ENCODE measurements around the gene ZBP1. TPM values are rescaled to one million over a fixed set of nuclear protein-coding genes. Genes with fewer than 3 reads are reported as not detected.

ZBP1 gene
- total RNA-seq, 4 donors from 2014 or later, result 0.80 TPM; not detected in 3

GRCh38 chr20:57601211-57601570 lies 19.0 kb downstream of the ZBP1 start:
- Histone ChIP-seq H3K27me3 (no peaks in the 10 kb centered on the region), H3K36me3 (no peaks in the 10 kb centered on the region), H3K4me1 (peaks cover 6% of the 10 kb centered on the region), H3K27ac (no peak overlapping the region), H3K4me3 (no peak overlapping the region), H3K9me3 (no peaks in the 10 kb centered on the region)
- WGBS, result 93% methylated on average over 2 of the region's 2 CpGs
- TF ChIP-seq EP300 (IDR thresholded peaks at IDR 0.05) (no peak), POLR2AphosphoS5 (IDR thresholded peaks at IDR 0.05) (no peak)
- DNase-seq (ENCODE audit: low spot score in 2 of 2), result no peak

GRCh38 chr20:57600320-57601210 lies 19.7 kb downstream of the ZBP1 start:
- no peaks in the 10 kb centered on the region for H3K9me3 ChIP-seq
- DNase-seq (ENCODE audit: low spot score in 2 of 2), result no peak
- no peaks in the 10 kb centered on the region for H3K27me3 ChIP-seq
- no peaks in the 10 kb centered on the region for H3K36me3 ChIP-seq
- WGBS, result 70% methylated on average over 13 of the region's 13 CpGs
- no peak overlapping the region for H3K4me3 ChIP-seq
- peaks cover 6% of the 10 kb centered on the region for H3K4me1 ChIP-seq
- TF ChIP-seq CTCF (IDR thresholded peaks at IDR 0.05), result no peak
- TF ChIP-seq POLR2AphosphoS5 (IDR thresholded peaks at IDR 0.05), result no peak
- TF ChIP-seq POLR2A (IDR thresholded peaks at IDR 0.05), result no peak
- no peak overlapping the region for H3K27ac ChIP-seq

GRCh38 chr20:57598491-57598890 lies 21.7 kb downstream of the ZBP1 start:
- Histone ChIP-seq H3K27ac (no peak overlapping the region), H3K4me1 (peaks cover 11% of the 10 kb centered on the region), H3K4me3 (no peak overlapping the region), H3K9me3 (no peaks in the 10 kb centered on the region), H3K36me3 (no peaks in the 10 kb centered on the region), H3K27me3 (peaks cover 4% of the 10 kb centered on the region)
- WGBS, result 85% methylated on average over 4 of the region's 5 CpGs
- DNase-seq (ENCODE audit: low spot score in 2 of 2), result no peak
- no peak for TF ChIP-seq EP300 (IDR thresholded peaks at IDR 0.05)
- TF ChIP-seq CTCF (IDR thresholded peaks at IDR 0.05), result no peak
- no peak for TF ChIP-seq POLR2AphosphoS5 (IDR thresholded peaks at IDR 0.05)
- no peak for TF ChIP-seq POLR2A (IDR thresholded peaks at IDR 0.05)

GRCh38 chr20:57598060-57598459 lies 22.2 kb downstream of the ZBP1 start:
- Histone ChIP-seq H3K36me3 (no peaks in the 10 kb centered on the region), H3K27me3 (peaks cover 4% of the 10 kb centered on the region), H3K4me3 (no peak overlapping the region), H3K9me3 (no peaks in the 10 kb centered on the region), H3K27ac (no peak overlapping the region), H3K4me1 (peaks cover 15% of the 10 kb centered on the region)
- TF ChIP-seq EP300 (IDR thresholded peaks at IDR 0.05) (no peak), CTCF (IDR thresholded peaks at IDR 0.05) (no peak)
- 82% methylated on average over 6 of the region's 10 CpGs for WGBS
- no peak for DNase-seq (ENCODE audit: low spot score in 2 of 2)

- 51% methylated on average over 14 of the region's 39 CpGs for WGBS
- peak in 1 of 2 donors; percentile 80 for DNase-seq (ENCODE audit: low spot score in 2 of 2)
- no peaks in the 10 kb centered on the region for H3K36me3 ChIP-seq
- no peaks in the 10 kb centered on the region for H3K9me3 ChIP-seq
- TF ChIP-seq CTCF (IDR thresholded peaks at IDR 0.05) (peak; percentile 62 to 96), EP300 (IDR thresholded peaks at IDR 0.05) (no peak), POLR2A (IDR thresholded peaks at IDR 0.05) (no peak), POLR2AphosphoS5 (IDR thresholded peaks at IDR 0.05) (no peak)
- no peak overlapping the region for H3K4me3 ChIP-seq
- peaks cover 4% of the 10 kb centered on the region for H3K27me3 ChIP-seq
- no peak overlapping the region for H3K27ac ChIP-seq
- peaks cover 15% of the 10 kb centered on the region for H3K4me1 ChIP-seq
Observed at GRCh38 chr20:57596998-57597939, 23.0 kb downstream of the ZBP1 start.
